Measurements from ENCODE around the gene CST2.

CST2 gene

DNA sequence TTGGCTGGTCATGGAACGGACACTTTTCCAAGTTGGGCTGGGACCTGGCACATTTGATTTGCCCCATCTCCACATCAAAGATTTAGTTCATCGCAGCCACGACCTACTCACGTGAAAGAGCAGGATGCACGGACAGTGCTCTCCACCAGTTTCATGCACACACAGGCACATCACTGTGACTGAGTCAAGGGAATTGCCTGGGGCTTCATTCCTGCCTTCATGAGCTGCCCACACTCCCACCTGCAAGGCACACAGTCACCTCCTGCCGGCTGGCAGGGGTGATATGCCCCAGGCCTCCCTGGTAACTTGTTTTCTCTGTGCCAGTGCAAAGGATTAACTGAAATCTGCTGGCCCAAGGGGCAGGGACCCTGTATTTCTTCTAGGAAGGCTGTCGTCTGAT lies 52.4 kb downstream of the CST2 start:
- Histone ChIP-seq H2AFZ (ENCODE audit: low read depth, low read length, severe bottlenecking) (no peak overlapping the region), H3K36me3 (ENCODE audit: low read length) (no peaks in the 10 kb centered on the region)
- no peak for TF ChIP-seq CTCF (IDR thresholded peaks at IDR 0.05; ENCODE audit: insufficient read depth, low read length, poor library complexity, severe bottlenecking)
- TF ChIP-seq EZH2phosphoT487 (conservative IDR thresholded peaks at IDR 0.05; ENCODE audit: low read length), result no peak

More for the DNA sequence above, 52.4 kb downstream of the CST2 start:
- Histone ChIP-seq H3K27ac (ENCODE audit: low read depth, low read length) (no peak overlapping the region), H3K4me3 (ENCODE audit: insufficient read depth, low read length, poor library complexity, severe bottlenecking) (no peak overlapping the region), H3K4me2 (ENCODE audit: low read depth, low read length, poor library complexity, severe bottlenecking) (no peak overlapping the region), H4K20me1 (ENCODE audit: low read depth, low read length) (no peaks in the 10 kb centered on the region), H3K79me2 (ENCODE audit: insufficient read depth, low read length) (no peaks in the 10 kb centered on the region), H3K27me3 (ENCODE audit: low read length) (no peaks in the 10 kb centered on the region), H3F3A (ENCODE audit: insufficient read depth) (no peaks in the 10 kb centered on the region), H3K9ac (ENCODE audit: low read length) (no peak overlapping the region), H3K9me2 (replicated peaks; ENCODE audit: insufficient read depth, low read length) (no peaks in the 10 kb centered on the region), H3K9me3 (ENCODE audit: insufficient read depth, low read length) (no peaks in the 10 kb centered on the region)

All from SU-DHL-6 (cell line).